Esophagus squamous epithelium (tissue), 5 donors: Measurements from ENCODE around the gene LRRC3B. TPM values are rescaled to one million over a fixed set of nuclear protein-coding genes. Genes with fewer than 3 reads are reported as not detected.

Experiments used
- DNase-seq: peaks from one replicate; lab custom pipeline; 2025; lab: John Stamatoyannopoulos, UW
- H3K27ac ChIP-seq, 4 donors: fragments of 200-600 bp; sonication (generic); one replicate each; pipeline ENCODE4 v1.5.1; 2016 to 2019; ENCODE audit warnings: mild to moderate bottlenecking in 1 of 4
- H3K27me3 ChIP-seq, 4 donors: fragments of 200-600 bp; sonication (generic); 1 replicate in 3 of 4; 2 replicates in 1 of 4; pipeline versions ENCODE4 v1.5.1 to v1.6.0; 2017 to 2021; ENCODE audit warnings: antibody characterized with exemption in 1 of 4
- H3K36me3 ChIP-seq, 3 donors: fragments of 200-600 bp; sonication (generic); one replicate each; pipeline ENCODE4 v1.5.1; 2016 to 2019
- H3K4me1 ChIP-seq, 3 donors: fragments of 200-600 bp; sonication (generic); one replicate each; pipeline ENCODE4 v1.5.1; 2017 to 2019
- H3K4me3 ChIP-seq, 4 donors: fragments of 200-600 bp; sonication (generic); 1 replicate in 3 of 4; 2 replicates in 1 of 4; pipeline ENCODE4 v1.5.1; 2016 to 2019; ENCODE audit warnings: mild to moderate bottlenecking in 2 of 4, moderate library complexity in 1 of 4
- H3K9me3 ChIP-seq, 3 donors: fragments of 200-600 bp; sonication (generic); one replicate each; pipeline ENCODE4 v1.5.1; 2016 to 2019
- POLR2A ChIP-seq, 4 donors: fragments of 450-650 bp; IDR thresholded peaks; one replicate each; pipeline ENCODE4 v1.6.1; 2017; ENCODE audit warnings: antibody characterized with exemption in 4 of 4, mild to moderate bottlenecking in 4 of 4, moderate library complexity in 3 of 4
- WGBS, 2 donors: methylation state at CpG; one replicate each; pipeline ENCODE4 v1.1.5; 2018; 5-methylcytosine and 5-hydroxymethylcytosine counted together
- intact Hi-C: fragments of 100-400 bp; cut with DNase I; formaldehyde crosslinking; loops from one replicate; pipeline ENCODE4 v1.15.0; 2022
- total RNA-seq, 4 donors: library from RNA; depleted of rRNA; stranded (reverse); fragments of >200 nt; gene quantifications; one replicate each; pipeline ENCODE4 v1.1.0, GENCODE V29; 2016
- TF ChIP-seq, protein P1 (sequence below), 6 experiments: fragments of 450-650 bp in 4 of 6; fragments of 200-600 bp in 2 of 6; sonication (generic) in 2 of 6; IDR thresholded peaks; one replicate each; pipeline ENCODE4 v1.5.1; 2016 to 2019; ENCODE audit warnings: antibody characterized with exemption in 6 of 6, mild to moderate bottlenecking in 4 of 6, moderate library complexity in 4 of 6
- donor health status: DM: yes; HTN: yes; CAD: no.

The LRRC3B gene
- total RNA-seq, 4 donors from 2014 or later: 0.57 TPM; not detected in 3

DNA sequence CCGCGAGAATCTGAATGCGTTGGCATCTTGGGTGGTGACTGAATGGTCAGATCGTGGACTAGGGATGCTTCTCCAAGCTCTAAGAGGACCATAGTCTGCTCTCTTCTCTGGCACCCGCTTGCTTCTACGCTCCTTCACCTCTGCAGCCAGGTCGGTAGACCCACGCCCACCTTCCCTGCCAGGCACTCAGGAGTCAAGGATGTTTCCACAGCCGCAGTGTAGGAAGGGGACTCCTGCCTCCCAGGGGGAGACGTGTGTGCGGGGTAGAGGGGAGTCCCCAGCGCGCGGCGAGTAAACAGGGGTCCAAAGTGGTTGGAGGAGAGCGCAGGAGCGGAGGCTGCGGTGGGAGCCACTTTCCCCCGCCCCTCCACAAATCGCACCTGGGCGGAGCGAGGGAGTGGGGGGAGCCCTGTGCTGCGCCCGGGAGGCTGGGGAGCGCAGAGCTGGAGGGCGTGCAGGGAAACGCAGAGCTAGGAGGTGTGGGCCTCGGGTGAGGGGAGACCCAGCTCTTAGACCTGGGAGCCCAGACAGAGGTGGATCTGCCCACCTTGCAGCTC is 1.7 kb downstream of the LRRC3B start:
- Histone ChIP-seq H3K27ac (peak overlapping the region in 1 of 4 donors; percentile 29), H3K27me3 (peaks cover 0 to 61% (median 1%) of the 10 kb centered on the region in 4 donors), H3K4me1 (peaks cover 9 to 32% (median 13%) of the 10 kb centered on the region in 3 donors), H3K36me3 (no peaks in the 10 kb centered on the region), H3K4me3 (peak overlapping the region in 3 of 4 donors; percentile 33 to 65 (median 48)), H3K9me3 (no peaks in the 10 kb centered on the region)
- no peak for DNase-seq
- WGBS, 2 donors: 0 to 29% methylated on average over 3 to 7 of the region's 28 CpGs
- TF ChIP-seq POLR2A (IDR thresholded peaks at IDR 0.05): no peak
- TF ChIP-seq, protein P1, sequence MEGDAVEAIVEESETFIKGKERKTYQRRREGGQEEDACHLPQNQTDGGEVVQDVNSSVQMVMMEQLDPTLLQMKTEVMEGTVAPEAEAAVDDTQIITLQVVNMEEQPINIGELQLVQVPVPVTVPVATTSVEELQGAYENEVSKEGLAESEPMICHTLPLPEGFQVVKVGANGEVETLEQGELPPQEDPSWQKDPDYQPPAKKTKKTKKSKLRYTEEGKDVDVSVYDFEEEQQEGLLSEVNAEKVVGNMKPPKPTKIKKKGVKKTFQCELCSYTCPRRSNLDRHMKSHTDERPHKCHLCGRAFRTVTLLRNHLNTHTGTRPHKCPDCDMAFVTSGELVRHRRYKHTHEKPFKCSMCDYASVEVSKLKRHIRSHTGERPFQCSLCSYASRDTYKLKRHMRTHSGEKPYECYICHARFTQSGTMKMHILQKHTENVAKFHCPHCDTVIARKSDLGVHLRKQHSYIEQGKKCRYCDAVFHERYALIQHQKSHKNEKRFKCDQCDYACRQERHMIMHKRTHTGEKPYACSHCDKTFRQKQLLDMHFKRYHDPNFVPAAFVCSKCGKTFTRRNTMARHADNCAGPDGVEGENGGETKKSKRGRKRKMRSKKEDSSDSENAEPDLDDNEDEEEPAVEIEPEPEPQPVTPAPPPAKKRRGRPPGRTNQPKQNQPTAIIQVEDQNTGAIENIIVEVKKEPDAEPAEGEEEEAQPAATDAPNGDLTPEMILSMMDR (IDR thresholded peaks at IDR 0.05): no peak
- intact Hi-C loops: no loop called here

DNA sequence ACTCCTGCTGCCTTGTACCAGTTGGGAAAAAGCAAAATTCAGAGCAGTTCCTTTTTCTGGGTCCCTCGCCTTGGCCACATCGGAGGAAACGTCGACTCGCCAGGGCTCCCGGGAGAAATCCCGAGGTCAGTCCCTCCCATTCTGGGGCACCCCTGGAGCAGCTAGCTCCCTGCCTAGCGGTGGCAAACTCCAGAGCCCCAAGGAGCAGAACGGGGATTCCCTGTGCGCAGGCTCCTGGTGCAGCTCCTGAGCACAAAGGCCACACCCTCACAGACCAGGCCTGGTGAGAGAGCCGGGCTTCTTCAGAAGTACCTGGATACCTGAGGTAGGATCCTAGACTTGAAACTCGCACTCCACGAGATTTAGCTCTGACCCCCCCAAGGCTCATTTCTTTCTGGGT is 2.6 kb downstream of the LRRC3B start:
- no peaks in the 10 kb centered on the region for H3K9me3 ChIP-seq
- no peak for TF ChIP-seq POLR2A (IDR thresholded peaks at IDR 0.05)
- TF ChIP-seq, protein P1 (IDR thresholded peaks at IDR 0.05): no peak
- H3K4me3 ChIP-seq: peak overlapping the region in 1 of 4 donors; percentile 48
- H3K27ac ChIP-seq: no peak overlapping the region
- no peak for DNase-seq
- no peaks in the 10 kb centered on the region for H3K36me3 ChIP-seq
- WGBS, 2 donors: 71 to 79% methylated on average over 6 to 8 of the region's 13 CpGs
- intact Hi-C loops: no loop called here
- H3K4me1 ChIP-seq: peaks cover 9 to 32% (median 13%) of the 10 kb centered on the region in 3 donors
- peaks cover 0 to 52% (median 1%) of the 10 kb centered on the region in 4 donors for H3K27me3 ChIP-seq

DNA sequence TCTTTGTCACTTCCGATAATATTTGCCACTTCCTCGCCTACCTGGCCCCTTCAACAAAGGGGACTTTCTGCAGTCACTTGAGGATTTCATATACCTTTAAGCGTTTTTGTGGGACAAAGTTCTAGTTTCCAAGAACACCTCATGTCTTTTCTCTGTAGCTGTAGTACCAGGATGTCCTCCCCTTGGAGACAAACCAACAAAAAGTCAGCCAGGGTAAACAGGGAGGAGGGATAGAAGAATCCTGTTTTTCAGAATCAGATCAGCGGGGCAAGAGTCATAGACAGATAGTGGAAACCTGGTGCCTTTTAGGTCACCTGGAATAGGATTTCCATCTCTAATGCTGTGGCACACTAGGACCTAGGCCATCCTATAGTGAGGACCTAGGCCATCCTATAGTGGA is 4.5 kb downstream of the LRRC3B start:
- 79 to 87% methylated on average over 4 of the region's 4 CpGs for WGBS, 2 donors
- intact Hi-C loops: no loop called here
- no peak overlapping the region for H3K4me3 ChIP-seq
- no peaks in the 10 kb centered on the region for H3K9me3 ChIP-seq
- peaks cover 9 to 27% (median 10%) of the 10 kb centered on the region in 3 donors for H3K4me1 ChIP-seq
- TF ChIP-seq POLR2A (IDR thresholded peaks at IDR 0.05): no peak
- TF ChIP-seq, protein P1 (IDR thresholded peaks at IDR 0.05): no peak
- no peaks in the 10 kb centered on the region for H3K36me3 ChIP-seq
- no peak for DNase-seq
- H3K27me3 ChIP-seq: peaks cover 0 to 34% (median 1%) of the 10 kb centered on the region in 4 donors
- H3K27ac ChIP-seq: no peak overlapping the region

DNA sequence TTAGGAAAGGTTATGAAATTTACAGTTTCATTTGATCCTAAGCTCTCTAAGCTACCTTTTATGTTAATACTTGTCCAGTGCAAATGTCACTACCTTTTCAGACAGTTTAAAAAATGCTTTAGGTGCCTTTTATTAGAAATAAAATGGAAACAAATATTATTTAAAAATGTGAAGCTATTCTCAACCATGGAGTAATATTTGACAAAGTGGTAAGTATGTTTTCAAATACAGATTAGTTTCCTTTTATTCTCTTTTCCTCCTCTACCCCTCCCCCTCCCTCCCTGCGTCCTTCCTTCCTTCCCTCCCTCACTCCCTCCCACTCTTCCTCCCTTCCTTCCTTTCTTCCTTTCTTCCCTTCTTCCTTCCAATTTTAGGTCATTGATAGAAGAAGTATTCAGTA is 6.3 kb downstream of the LRRC3B start:
- 55 to 73% methylated on average over 1 of the region's 1 CpG for WGBS, 2 donors
- Histone ChIP-seq H3K4me1 (peaks cover 0 to 9% (median 0%) of the 10 kb centered on the region in 3 donors), H3K36me3 (no peaks in the 10 kb centered on the region), H3K9me3 (no peaks in the 10 kb centered on the region), H3K27me3 (peaks cover 0 to 16% (median 1%) of the 10 kb centered on the region in 4 donors), H3K27ac (no peak overlapping the region), H3K4me3 (no peak overlapping the region)
- TF ChIP-seq POLR2A (IDR thresholded peaks at IDR 0.05): no peak
- TF ChIP-seq, protein P1 (IDR thresholded peaks at IDR 0.05): no peak
- intact Hi-C loops: no loop called here
- no peak for DNase-seq

DNA sequence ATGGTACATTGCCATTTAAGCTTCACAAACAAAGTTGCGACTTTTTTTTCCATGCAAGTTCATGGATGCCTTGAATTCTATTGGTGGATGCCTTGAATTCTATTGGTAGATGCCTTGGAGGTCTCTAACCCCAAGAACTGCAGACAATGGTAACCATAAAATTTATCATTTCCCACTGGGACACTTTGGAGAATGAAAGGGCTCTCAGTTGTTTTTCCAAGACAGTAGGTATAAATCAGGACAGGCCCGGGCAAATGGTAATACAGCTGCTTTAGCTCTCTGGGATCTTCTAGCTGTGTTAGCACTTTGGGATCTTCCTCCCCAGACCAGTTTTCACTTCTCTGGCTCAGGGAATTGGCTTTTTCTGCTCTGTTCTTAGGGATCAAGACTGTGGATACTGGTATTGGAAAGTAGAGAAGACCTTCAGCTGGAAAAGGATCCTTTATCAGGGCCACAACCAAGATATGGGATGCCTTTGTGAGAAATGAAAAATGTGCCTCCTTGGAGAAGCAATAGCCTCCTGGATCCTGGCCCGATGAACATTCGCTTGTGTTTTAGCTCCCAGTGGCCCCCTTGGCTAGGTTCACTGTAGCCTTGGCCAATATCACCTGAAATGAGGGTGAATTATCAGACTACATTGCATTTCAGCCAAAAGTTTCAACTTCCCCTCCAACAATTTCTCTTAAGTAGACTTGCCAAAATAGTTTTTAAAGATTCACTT is 8.3 kb downstream of the LRRC3B start:
- DNase-seq: no peak

More for the DNA sequence above, 8.3 kb downstream of the LRRC3B start:
- H3K27me3 ChIP-seq: no peaks in the 10 kb centered on the region
- intact Hi-C loops: no loop called here
- no peaks in the 10 kb centered on the region for H3K9me3 ChIP-seq
- no peaks in the 10 kb centered on the region for H3K4me1 ChIP-seq
- H3K4me3 ChIP-seq: no peak overlapping the region
- no peak overlapping the region for H3K27ac ChIP-seq
- TF ChIP-seq POLR2A (IDR thresholded peaks at IDR 0.05): no peak
- TF ChIP-seq, protein P1 (IDR thresholded peaks at IDR 0.05): no peak
- WGBS, 2 donors: 74 to 87% methylated on average over 4 of the region's 4 CpGs
- no peaks in the 10 kb centered on the region for H3K36me3 ChIP-seq
